Endodermal cell (in vitro differentiated cells): ENCODE measurements around the gene ZMAT3. TPM values are rescaled to one million over a fixed set of nuclear protein-coding genes. Genes with fewer than 3 reads are reported as not detected.
"Not testable (repeated sequence)": the region's sequence is repeated elsewhere in the genome, so short reads cannot be mapped to it uniquely, and the experiment has no call there.

Experiments used
- DNase-seq: peaks from one replicate; pipeline ENCODE4 v3.0.0-alpha.2; 2017
- H3K27ac ChIP-seq: 2 replicates; pipeline ENCODE4 v1.5.1; 2013; ENCODE audit warnings: mild to moderate bottlenecking, low read depth, low read length, moderate library complexity
- H3K27me3 ChIP-seq: 2 replicates; pipeline ENCODE4 v1.6.1; 2013; ENCODE audit warnings: mild to moderate bottlenecking, low read length, moderate library complexity; ENCODE audit not compliant: insufficient read depth, control insufficient read depth, poor library complexity, severe bottlenecking
- H3K36me3 ChIP-seq: 2 replicates; pipeline ENCODE4 v1.7.0; 2013; ENCODE audit warnings: mild to moderate bottlenecking, low read length, moderate library complexity; ENCODE audit not compliant: control insufficient read depth, insufficient read depth
- H3K4me1 ChIP-seq: one replicate; pipeline ENCODE4 v1.7.0; 2013; ENCODE audit warnings: low read length; ENCODE audit not compliant: control insufficient read depth, insufficient read depth
- H3K4me3 ChIP-seq: 2 replicates; pipeline ENCODE4 v1.5.1; 2013; ENCODE audit warnings: mild to moderate bottlenecking, low read length, moderate library complexity
- H3K9ac ChIP-seq: 2 replicates; pipeline ENCODE4 v1.6.1; 2013; ENCODE audit warnings: mild to moderate bottlenecking, low read length, moderate library complexity; ENCODE audit not compliant: poor library complexity, severe bottlenecking; ENCODE audit errors: extremely low read depth
- H3K9me3 ChIP-seq: 2 replicates; pipeline ENCODE4 v1.6.1; 2013; ENCODE audit warnings: mild to moderate bottlenecking, low read length, moderate library complexity; ENCODE audit not compliant: control insufficient read depth
- H3K27ac Mint-ChIP-seq: 2 replicates; pipeline ENCODE4 v1.8.0; 2020; ENCODE audit warnings: mixed read lengths
- H3K27me3 Mint-ChIP-seq: 2 replicates; pipeline ENCODE4 v1.8.0; 2021; ENCODE audit warnings: mild to moderate bottlenecking, mixed read lengths; ENCODE audit not compliant: insufficient read depth
- H3K36me3 Mint-ChIP-seq: 2 replicates; pipeline ENCODE4 v1.8.0; 2020; ENCODE audit warnings: low read depth, mixed read lengths
- H3K4me1 Mint-ChIP-seq: 2 replicates; pipeline ENCODE4 v1.8.0; 2020; ENCODE audit warnings: mixed read lengths
- H3K4me3 Mint-ChIP-seq: 2 replicates; pipeline ENCODE4 v1.8.0; 2020; ENCODE audit warnings: mild to moderate bottlenecking, moderate library complexity, mixed read lengths
- H3K9me3 Mint-ChIP-seq: 2 replicates; pipeline ENCODE4 v1.8.0; 2020; ENCODE audit warnings: mild to moderate bottlenecking, mixed read lengths
- CTCF ChIP-seq: fragments of 200-600 bp; sonication (generic); conservative IDR thresholded peaks from 2 replicates; pipeline ENCODE4 v1.5.0; 2021; ENCODE audit warnings: antibody characterized with exemption, mild to moderate bottlenecking
- WGBS, 2 experiments: methylation state at CpG; one replicate each; pipeline versions ENCODE4 v1.1.5 to v1.1.7; 2013; ENCODE audit warnings: missing lambda C conversion rate in 2 of 2, mixed read lengths in 1 of 2; ENCODE audit not compliant: insufficient coverage in 1 of 2, insufficient read length in 1 of 2; 5-methylcytosine and 5-hydroxymethylcytosine counted together
- total RNA-seq, 2 donors: library from RNA; stranded (reverse); fragmentation: NEBNext Ultra II Directional in 1 of 2; extraction: Animal tissue kit (Norgen Biotek cat#: 25700) in 1 of 2; gene quantifications; 2 replicates in 1 of 2; 3 replicates in 1 of 2; pipeline ENCODE4 v1.2.1, GENCODE V29; 2021

ZMAT3 gene
- total RNA-seq, 2 donors from 2014 or later: 5.8 to 6.7 TPM

- WGBS, 2 experiments: 86 to 90% methylated on average over 2 of the region's 2 CpGs
- H3K9ac ChIP-seq: no peak overlapping the region
- peaks cover 11% of the 10 kb centered on the region for H3K9me3 ChIP-seq
- no peak for DNase-seq
- H3K27ac ChIP-seq: no peak overlapping the region
- peaks cover 27% of the 10 kb centered on the region for H3K9me3 Mint-ChIP-seq
- no peak overlapping the region for H3K4me3 Mint-ChIP-seq
- H3K4me1 Mint-ChIP-seq: peaks cover 10% of the 10 kb centered on the region
- peaks cover 2% of the 10 kb centered on the region for H3K36me3 Mint-ChIP-seq
- H3K36me3 ChIP-seq: no peaks in the 10 kb centered on the region
- peak overlapping the region; percentile 16 for H3K4me3 ChIP-seq
- H3K27me3 ChIP-seq: no peaks in the 10 kb centered on the region
- H3K27ac Mint-ChIP-seq: no peak overlapping the region
- no peaks in the 10 kb centered on the region for H3K4me1 ChIP-seq
- no peaks in the 10 kb centered on the region for H3K27me3 Mint-ChIP-seq
- TF ChIP-seq CTCF: no peak
Measured at GRCh38 chr3:179036226-179036625, 35.4 kb downstream of the ZMAT3 start.

GRCh38 chr3:179035232-179035631 is 36.4 kb downstream of the ZMAT3 start:
- H3K9me3 Mint-ChIP-seq: peaks cover 31% of the 10 kb centered on the region
- Histone ChIP-seq H3K27me3 (no peaks in the 10 kb centered on the region), H3K4me3 (peak overlapping the region; percentile 20), H3K27ac (no peak overlapping the region), H3K36me3 (no peaks in the 10 kb centered on the region), H3K9me3 (peaks cover 19% of the 10 kb centered on the region), H3K4me1 (no peaks in the 10 kb centered on the region), H3K9ac (no peak overlapping the region)
- H3K4me1 Mint-ChIP-seq: peaks cover 10% of the 10 kb centered on the region
- H3K36me3 Mint-ChIP-seq: peaks cover 9% of the 10 kb centered on the region
- H3K27ac Mint-ChIP-seq: no peak overlapping the region
- WGBS, 2 experiments: 99 to 100% methylated on average over 1 to 3 of the region's 3 CpGs
- H3K4me3 Mint-ChIP-seq: no peak overlapping the region
- H3K27me3 Mint-ChIP-seq: no peaks in the 10 kb centered on the region
- DNase-seq: no peak
- no peak for TF ChIP-seq CTCF

GRCh38 chr3:179033304-179033657 is 38.3 kb downstream of the ZMAT3 start:
- peaks cover 28% of the 10 kb centered on the region for H3K9me3 Mint-ChIP-seq
- DNase-seq, H3K36me3 ChIP-seq, H3K4me3 ChIP-seq, H3K27me3 Mint-ChIP-seq, H3K27ac ChIP-seq, H3K4me3 Mint-ChIP-seq, H3K27ac Mint-ChIP-seq, H3K4me1 Mint-ChIP-seq, H3K4me1 ChIP-seq, H3K27me3 ChIP-seq, H3K9ac ChIP-seq: not testable (repeated sequence)
- H3K36me3 Mint-ChIP-seq: peaks cover 11% of the 10 kb centered on the region
- peaks cover 21% of the 10 kb centered on the region for H3K9me3 ChIP-seq
- 75% methylated on average over 4 of the region's 5 CpGs; no CpG with 5 or more reads in 1 of the 2 experiments for WGBS, 2 experiments

GRCh38 chr3:179032454-179033303 is 38.9 kb downstream of the ZMAT3 start:
- H3K27ac ChIP-seq, H3K27me3 Mint-ChIP-seq, H3K4me3 Mint-ChIP-seq, H3K9ac ChIP-seq, H3K36me3 ChIP-seq, H3K27me3 ChIP-seq, DNase-seq, H3K4me3 ChIP-seq, H3K4me1 ChIP-seq, H3K4me1 Mint-ChIP-seq, H3K27ac Mint-ChIP-seq: not testable (repeated sequence)
- H3K36me3 Mint-ChIP-seq: peaks cover 11% of the 10 kb centered on the region
- 93% methylated on average over 3 to 39 of the region's 42 CpGs for WGBS, 2 experiments
- H3K9me3 ChIP-seq: peaks cover 21% of the 10 kb centered on the region
- peaks cover 28% of the 10 kb centered on the region for H3K9me3 Mint-ChIP-seq
